Measurements from ENCODE around the gene CLTA.

GRCh38 chr9:36153746-36154145 lies 37.0 kb upstream of the CLTA start:
- TF ChIP-seq EZH2 (IDR thresholded peaks at IDR 0.05; ENCODE audit: borderline replicate concordance, low read length) (no peak), CTCF (IDR thresholded peaks at IDR 0.05; ENCODE audit: low read length) (no peak)

Measured in OCI-LY1 (cell line).